ENCODE measurements around the gene PITPNM1. TPM values are rescaled to one million over a fixed set of nuclear protein-coding genes. Genes with fewer than 3 reads are reported as not detected.
"Not testable (repeated sequence)": the region's sequence is repeated elsewhere in the genome, so short reads cannot be mapped to it uniquely, and the experiment has no call there.

PITPNM1 gene
- polyA plus RNA-seq, result 40.6 TPM

DNA sequence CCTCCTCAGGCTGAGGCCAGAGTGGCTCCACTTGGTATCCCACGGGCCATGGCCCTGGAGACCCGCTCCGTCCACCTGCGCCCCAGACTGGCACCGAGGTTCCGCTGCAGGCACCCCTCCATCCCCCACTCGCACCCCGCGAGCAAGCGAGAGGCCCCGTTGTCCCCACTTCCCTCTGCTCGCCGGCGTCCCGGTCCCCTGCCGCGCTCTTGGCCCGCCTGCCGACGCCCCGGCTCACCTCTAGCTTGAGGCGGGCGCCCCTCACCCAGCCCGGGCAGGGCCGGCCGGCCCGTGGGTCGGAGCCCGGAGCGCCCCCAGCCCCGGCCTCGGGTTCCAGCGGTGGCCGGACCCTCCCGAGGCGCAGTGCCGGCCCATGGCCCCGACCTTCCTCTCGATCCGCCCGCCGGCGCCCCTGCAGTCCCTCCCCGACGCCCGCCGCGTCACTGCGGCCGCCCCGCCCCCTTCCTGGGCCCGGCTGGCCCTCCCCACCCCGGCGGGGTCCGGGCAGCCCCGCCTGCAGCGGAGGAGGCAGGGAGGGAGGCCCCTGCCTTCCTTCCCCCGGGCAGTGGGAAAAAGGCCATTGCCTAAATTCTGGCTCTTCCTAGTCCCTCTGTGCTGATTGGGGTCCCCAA, at the start of gene PITPNM1:
PITPNM1 (minus strand) TSS at position 414 of the 632 bp plus-strand sequence. CDS start 1,183 bp downstream, outside the sequence.
- Mint-ChIP-seq H3K4me1 (peaks cover 24 to 32% (median 31%) of the 10 kb centered on the region in 3 donors), H3K27ac (peak within 1 kb of the TSS; percentile 93 to 98 (median 98)), H3K4me3 (peak within 1 kb of the TSS; percentile 88 to 98 (median 94)), H3K9me3 (no peaks in the 10 kb centered on the region), H3K36me3 (peaks cover 5% of the 10 kb centered on the region), H3K27me3 (no peaks in the 10 kb centered on the region)

DNA sequence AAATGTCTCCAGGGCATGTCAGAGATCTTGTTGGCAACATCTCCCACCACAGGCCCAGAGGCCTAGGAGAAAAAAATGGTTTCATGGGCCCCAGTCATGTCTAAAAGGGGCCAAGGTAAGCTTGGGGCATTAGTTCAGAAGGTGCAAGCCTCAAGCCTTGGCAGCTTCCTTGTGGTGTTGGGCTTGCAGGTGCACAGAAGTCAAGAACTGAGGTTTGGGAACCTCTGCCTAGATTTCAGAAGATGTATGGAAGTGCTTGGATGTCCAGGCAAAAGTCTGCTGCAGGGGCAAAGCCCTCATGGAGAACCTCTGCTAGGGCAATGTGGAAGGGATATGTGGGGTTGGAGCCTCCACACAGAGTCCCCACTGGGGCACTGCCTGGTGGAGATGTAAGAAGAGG, 46.5 kb upstream of the PITPNM1 start:
- H3K4me3 Mint-ChIP-seq, H3K4me1 Mint-ChIP-seq, H3K27me3 Mint-ChIP-seq, H3K27ac Mint-ChIP-seq, H3K36me3 Mint-ChIP-seq: not testable (repeated sequence)
- H3K9me3 Mint-ChIP-seq, result peaks cover 7 to 21% (median 13%) of the 10 kb centered on the region in 3 donors

DNA sequence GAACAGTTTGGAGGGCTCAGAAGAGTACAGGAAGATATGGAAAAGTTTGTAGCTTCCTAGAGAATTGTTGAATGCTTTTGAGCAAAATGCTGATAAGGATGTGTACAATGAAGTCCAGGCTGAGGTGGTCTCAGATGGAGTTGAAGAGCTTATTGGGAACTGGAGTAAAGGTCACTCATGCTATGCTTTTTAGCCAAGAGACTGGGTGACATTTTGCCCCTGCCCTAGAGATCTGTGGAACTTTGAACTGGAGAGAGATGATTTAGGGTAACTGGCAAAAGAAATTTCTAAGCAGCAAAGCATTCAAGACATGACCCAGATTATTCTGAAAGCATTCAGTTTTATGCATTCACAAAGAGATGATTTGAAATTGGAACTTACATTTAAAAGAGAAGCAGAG, 46.0 kb upstream of the PITPNM1 start:
- peaks cover 7 to 21% (median 13%) of the 10 kb centered on the region in 3 donors for H3K9me3 Mint-ChIP-seq

DNA sequence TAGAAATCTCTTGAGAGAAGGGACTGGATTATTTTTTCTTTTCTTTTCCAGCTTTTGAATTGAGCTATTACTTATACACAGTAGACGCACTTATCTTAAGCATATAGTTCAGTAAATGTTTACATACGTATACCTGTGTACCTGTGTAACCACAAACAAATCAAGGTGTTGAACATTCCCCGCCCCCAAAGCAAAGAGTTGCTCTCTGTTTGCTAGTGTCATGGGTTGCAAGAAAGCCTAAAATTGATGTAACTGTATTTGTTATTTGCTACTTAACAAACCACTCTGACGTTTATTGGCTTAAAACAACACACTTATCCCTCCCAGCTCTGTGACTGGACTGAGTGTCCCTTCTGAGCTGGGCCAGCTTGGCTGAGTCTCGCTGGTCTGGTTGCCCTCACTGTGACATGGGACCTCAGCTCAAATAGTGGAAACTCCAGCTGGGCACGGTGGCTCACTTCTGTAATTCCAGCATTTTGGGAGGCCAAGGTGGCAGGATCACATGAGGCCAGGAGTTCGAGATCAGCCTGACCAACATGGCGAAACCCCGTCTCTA, 43.5 kb upstream of the PITPNM1 start:
- no peak overlapping the region for H3K27ac Mint-ChIP-seq
- H3K9me3 Mint-ChIP-seq, result peaks cover 7 to 21% (median 13%) of the 10 kb centered on the region in 3 donors
- H3K4me1 Mint-ChIP-seq, result peaks cover 0 to 2% (median 0%) of the 10 kb centered on the region in 3 donors
- no peak overlapping the region for H3K4me3 Mint-ChIP-seq
- peaks cover 3% of the 10 kb centered on the region for H3K36me3 Mint-ChIP-seq
- H3K27me3 Mint-ChIP-seq, result peaks cover 2% of the 10 kb centered on the region

More for the DNA sequence above, 46.0 kb upstream of the PITPNM1 start:
- H3K36me3 Mint-ChIP-seq, result peaks cover 3% of the 10 kb centered on the region
- peak overlapping the region in 1 of 4 donors; percentile 22 for H3K4me3 Mint-ChIP-seq
- H3K27me3 Mint-ChIP-seq, result peaks cover 2% of the 10 kb centered on the region
- H3K27ac Mint-ChIP-seq, result no peak overlapping the region
- H3K4me1 Mint-ChIP-seq, result peaks cover 0 to 3% (median 0%) of the 10 kb centered on the region in 3 donors

- not testable (repeated sequence) for H3K4me1 Mint-ChIP-seq, H3K4me3 Mint-ChIP-seq, H3K36me3 Mint-ChIP-seq
Observed at GRCh38 chr11:67548112-67548511, 42.9 kb upstream of the PITPNM1 start.

DNA sequence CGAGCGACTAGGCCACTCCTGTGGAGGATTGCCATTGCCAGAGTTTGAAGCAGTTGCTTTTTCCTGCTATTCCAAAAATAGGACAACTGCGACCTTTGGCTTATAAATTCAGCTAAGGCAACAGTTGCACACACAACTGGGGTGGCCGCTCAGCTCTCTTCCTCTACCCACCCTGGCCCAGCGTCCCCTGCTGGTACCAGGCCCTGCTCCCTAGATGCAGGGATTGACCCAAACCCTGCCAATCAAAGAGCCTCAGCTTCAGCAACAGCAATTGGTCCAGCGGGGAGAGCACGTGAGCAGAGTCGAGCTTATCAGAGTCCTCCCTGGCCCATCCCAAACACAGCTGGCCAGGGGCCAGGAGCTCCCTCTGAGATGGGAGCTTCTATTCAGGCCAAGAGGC, 40.1 kb upstream of the PITPNM1 start:
- Mint-ChIP-seq H3K4me3 (no peak overlapping the region), H3K27ac (no peak overlapping the region)

More at GRCh38 chr11:67548112-67548511, 42.9 kb upstream of the PITPNM1 start:
- H3K27me3 Mint-ChIP-seq, H3K27ac Mint-ChIP-seq: not testable (repeated sequence)
- H3K9me3 Mint-ChIP-seq, result peaks cover 7 to 21% (median 13%) of the 10 kb centered on the region in 3 donors

GRCh38 chr11:67544616-67545242, 39.6 kb upstream of the PITPNM1 start:
- H3K9me3 Mint-ChIP-seq, result no peaks in the 10 kb centered on the region
- H3K36me3 Mint-ChIP-seq, result no peaks in the 10 kb centered on the region
- H3K4me1 Mint-ChIP-seq, result peaks cover 0 to 2% (median 0%) of the 10 kb centered on the region in 3 donors
- H3K27ac Mint-ChIP-seq, result no peak overlapping the region
- peak overlapping the region in 1 of 4 donors; percentile 47 for H3K4me3 Mint-ChIP-seq
- H3K27me3 Mint-ChIP-seq, result peaks cover 2% of the 10 kb centered on the region

More for the DNA sequence above, 40.1 kb upstream of the PITPNM1 start:
- Mint-ChIP-seq H3K4me1 (peaks cover 0 to 3% (median 0%) of the 10 kb centered on the region in 3 donors), H3K9me3 (no peaks in the 10 kb centered on the region), H3K27me3 (peaks cover 2% of the 10 kb centered on the region), H3K36me3 (no peaks in the 10 kb centered on the region)

GRCh38 chr11:67543585-67543984, 38.4 kb upstream of the PITPNM1 start:
- Mint-ChIP-seq H3K4me1 (peaks cover 0 to 2% (median 0%) of the 10 kb centered on the region in 3 donors), H3K9me3 (no peaks in the 10 kb centered on the region), H3K4me3 (no peak overlapping the region), H3K27me3 (peaks cover 2% of the 10 kb centered on the region), H3K27ac (no peak overlapping the region), H3K36me3 (no peaks in the 10 kb centered on the region)

DNA sequence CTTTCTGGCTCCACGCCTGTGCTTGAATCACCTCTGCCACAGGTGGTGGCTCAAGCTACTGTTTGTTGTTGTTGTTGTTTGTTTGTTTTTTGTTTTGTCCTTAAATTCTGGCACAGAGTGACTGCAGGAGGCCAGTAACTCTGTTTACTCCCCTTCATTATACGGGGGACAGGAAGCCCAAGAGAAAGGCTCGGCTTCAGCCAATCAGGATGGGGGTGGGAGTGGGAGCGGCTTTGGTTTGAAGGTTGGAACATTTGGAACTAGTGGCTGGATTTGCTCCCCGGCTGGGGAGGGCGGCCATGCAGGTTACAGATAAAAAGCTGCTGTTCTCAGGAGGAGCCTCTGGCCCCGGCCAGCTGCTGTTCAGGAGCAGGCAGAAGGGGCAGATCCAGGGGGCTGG, 37.8 kb upstream of the PITPNM1 start:
- H3K4me3 Mint-ChIP-seq, result no peak overlapping the region
- no peak overlapping the region for H3K27ac Mint-ChIP-seq
- peaks cover 4% of the 10 kb centered on the region for H3K27me3 Mint-ChIP-seq
- no peaks in the 10 kb centered on the region for H3K36me3 Mint-ChIP-seq
- no peaks in the 10 kb centered on the region for H3K9me3 Mint-ChIP-seq
- peaks cover 0 to 2% (median 0%) of the 10 kb centered on the region in 3 donors for H3K4me1 Mint-ChIP-seq

DNA sequence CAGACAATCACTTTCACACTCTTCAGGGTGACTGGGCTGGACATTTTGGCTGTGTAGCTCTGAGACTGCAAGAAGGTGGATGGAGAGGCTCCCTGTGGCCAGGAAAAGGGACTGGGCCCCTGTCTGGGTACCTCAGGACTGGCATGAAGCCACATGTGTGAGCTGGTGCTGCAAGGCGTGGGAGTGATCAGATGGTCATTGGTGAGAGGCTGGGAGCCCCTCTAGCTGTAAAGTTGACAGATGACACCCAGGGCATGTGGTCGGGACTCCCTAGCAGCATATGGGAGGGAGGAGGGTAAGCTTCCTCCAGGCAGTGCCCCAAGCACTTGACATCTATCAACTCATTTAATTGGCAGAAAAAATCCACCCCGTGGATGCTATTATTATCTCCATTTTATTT, 37.0 kb upstream of the PITPNM1 start:
- Mint-ChIP-seq H3K4me3 (no peak overlapping the region), H3K27ac (no peak overlapping the region), H3K9me3 (no peaks in the 10 kb centered on the region), H3K4me1 (peaks cover 0 to 2% (median 0%) of the 10 kb centered on the region in 3 donors), H3K36me3 (no peaks in the 10 kb centered on the region), H3K27me3 (peaks cover 4% of the 10 kb centered on the region)

- peaks cover 2% of the 10 kb centered on the region for H3K27me3 Mint-ChIP-seq
- no peak overlapping the region for H3K4me3 Mint-ChIP-seq
- H3K36me3 Mint-ChIP-seq, result peaks cover under 1% of the 10 kb centered on the region
- H3K9me3 Mint-ChIP-seq, result no peaks in the 10 kb centered on the region
- H3K4me1 Mint-ChIP-seq, result peaks cover 0 to 2% (median 0%) of the 10 kb centered on the region in 3 donors
- no peak overlapping the region for H3K27ac Mint-ChIP-seq
Observed at GRCh38 chr11:67541198-67541597, 36.0 kb upstream of the PITPNM1 start.

DNA sequence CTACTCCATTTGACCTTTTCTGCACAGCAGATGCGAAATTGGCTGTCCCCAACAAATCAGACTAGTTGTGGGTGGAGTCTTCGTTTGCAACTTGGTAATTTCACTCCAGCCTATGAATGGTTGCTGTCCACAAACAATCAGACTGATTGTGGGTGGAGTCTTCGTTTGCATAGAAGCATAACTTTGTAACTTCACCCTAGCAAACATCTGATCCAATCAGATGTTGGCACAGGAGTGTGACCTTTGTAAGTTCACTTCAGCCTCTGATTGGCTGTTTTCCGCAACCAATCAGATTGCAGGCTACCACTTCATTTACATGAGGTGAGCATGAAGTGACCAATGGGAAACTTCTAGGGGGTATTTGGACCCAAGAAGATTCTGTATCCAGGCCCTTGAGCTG, 34.4 kb upstream of the PITPNM1 start:
- peaks cover 0 to 2% (median 0%) of the 10 kb centered on the region in 3 donors for H3K4me1 Mint-ChIP-seq
- H3K27ac Mint-ChIP-seq, result no peak overlapping the region
- H3K4me3 Mint-ChIP-seq, result no peak overlapping the region
- peaks cover 1% of the 10 kb centered on the region for H3K36me3 Mint-ChIP-seq
- H3K27me3 Mint-ChIP-seq, result peaks cover 2% of the 10 kb centered on the region
- H3K9me3 Mint-ChIP-seq, result no peaks in the 10 kb centered on the region

- Mint-ChIP-seq H3K9me3 (peaks cover 0 to 3% (median 1%) of the 10 kb centered on the region in 3 donors), H3K4me3 (no peak overlapping the region), H3K36me3 (peaks cover 1% of the 10 kb centered on the region), H3K27me3 (peaks cover 2% of the 10 kb centered on the region), H3K4me1 (peaks cover 0 to 2% (median 0%) of the 10 kb centered on the region in 3 donors), H3K27ac (no peak overlapping the region)
Observed at GRCh38 chr11:67538823-67539505, 33.8 kb upstream of the PITPNM1 start.

- H3K9me3 Mint-ChIP-seq, result peaks cover 3 to 7% (median 3%) of the 10 kb centered on the region in 3 donors
- peaks cover 7% of the 10 kb centered on the region for H3K27me3 Mint-ChIP-seq
- H3K36me3 Mint-ChIP-seq, result peaks cover 1% of the 10 kb centered on the region
- no peak overlapping the region for H3K4me3 Mint-ChIP-seq
- H3K27ac Mint-ChIP-seq, result no peak overlapping the region
- H3K4me1 Mint-ChIP-seq, result peaks cover 0 to 2% (median 0%) of the 10 kb centered on the region in 3 donors
Observed at GRCh38 chr11:67538306-67538705, 33.1 kb upstream of the PITPNM1 start.

GRCh38 chr11:67535561-67535960, 30.4 kb upstream of the PITPNM1 start:
- no peak overlapping the region for H3K27ac Mint-ChIP-seq
- peaks cover 3 to 11% (median 3%) of the 10 kb centered on the region in 3 donors for H3K9me3 Mint-ChIP-seq
- H3K36me3 Mint-ChIP-seq, result peaks cover 1% of the 10 kb centered on the region
- H3K27me3 Mint-ChIP-seq, result peaks cover 9% of the 10 kb centered on the region
- H3K4me3 Mint-ChIP-seq, result no peak overlapping the region
- H3K4me1 Mint-ChIP-seq, result peaks cover 0 to 2% (median 0%) of the 10 kb centered on the region in 3 donors
